DND-41 (cell line): ENCODE results near the gene EEIG1.

Experiments used
- EZH2 ChIP-seq: IDR thresholded peaks from 3 replicates; pipeline ENCODE4 v1.6.1; 2012; ENCODE audit warnings: borderline replicate concordance, low read depth, mild to moderate bottlenecking, moderate library complexity, low read length, inconsistent platforms; ENCODE audit not compliant: severe bottlenecking
- TF ChIP-seq, protein P1 (sequence below): IDR thresholded peaks from 2 replicates; pipeline ENCODE4 v1.5.1; 2012; ENCODE audit warnings: borderline replicate concordance, low read length, moderate library complexity, mild to moderate bottlenecking; ENCODE audit not compliant: poor library complexity, severe bottlenecking; ENCODE audit errors: extremely low read depth

- TF ChIP-seq EZH2 = no peak
- TF ChIP-seq, protein P1, sequence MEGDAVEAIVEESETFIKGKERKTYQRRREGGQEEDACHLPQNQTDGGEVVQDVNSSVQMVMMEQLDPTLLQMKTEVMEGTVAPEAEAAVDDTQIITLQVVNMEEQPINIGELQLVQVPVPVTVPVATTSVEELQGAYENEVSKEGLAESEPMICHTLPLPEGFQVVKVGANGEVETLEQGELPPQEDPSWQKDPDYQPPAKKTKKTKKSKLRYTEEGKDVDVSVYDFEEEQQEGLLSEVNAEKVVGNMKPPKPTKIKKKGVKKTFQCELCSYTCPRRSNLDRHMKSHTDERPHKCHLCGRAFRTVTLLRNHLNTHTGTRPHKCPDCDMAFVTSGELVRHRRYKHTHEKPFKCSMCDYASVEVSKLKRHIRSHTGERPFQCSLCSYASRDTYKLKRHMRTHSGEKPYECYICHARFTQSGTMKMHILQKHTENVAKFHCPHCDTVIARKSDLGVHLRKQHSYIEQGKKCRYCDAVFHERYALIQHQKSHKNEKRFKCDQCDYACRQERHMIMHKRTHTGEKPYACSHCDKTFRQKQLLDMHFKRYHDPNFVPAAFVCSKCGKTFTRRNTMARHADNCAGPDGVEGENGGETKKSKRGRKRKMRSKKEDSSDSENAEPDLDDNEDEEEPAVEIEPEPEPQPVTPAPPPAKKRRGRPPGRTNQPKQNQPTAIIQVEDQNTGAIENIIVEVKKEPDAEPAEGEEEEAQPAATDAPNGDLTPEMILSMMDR = no peak
These were observed 8.3 kb upstream of the EEIG1 start for GRCh38 chr9:127989094-127989493.
